Smooth muscle cell (in vitro differentiated cells): ENCODE results near the gene SYT11. TPM values are rescaled to one million over a fixed set of nuclear protein-coding genes. Genes with fewer than 3 reads are reported as not detected.

Experiments
- DNase-seq: peaks from one replicate; lab custom pipeline; 2025; ENCODE audit not compliant: unreplicated experiment; lab: John Stamatoyannopoulos, UW
- H2AFZ ChIP-seq: fragments of 200-600 bp; sonication (generic); 2 replicates; pipeline ENCODE4 v1.6.0; 2016; ENCODE audit warnings: antibody characterized with exemption, low read depth, mild to moderate bottlenecking
- H3F3A ChIP-seq: fragments of 200-600 bp; sonication (generic); 2 replicates; pipeline ENCODE4 v1.6.0; 2017; ENCODE audit warnings: antibody characterized with exemption, low read depth
- H3K27ac ChIP-seq: fragments of 200-600 bp; sonication (generic); 2 replicates; pipeline ENCODE4 v1.5.1; 2016; ENCODE audit warnings: low read depth, mild to moderate bottlenecking
- H3K27me3 ChIP-seq: fragments of 200-600 bp; sonication (generic); 2 replicates; pipeline ENCODE4 v1.6.1; 2016; ENCODE audit warnings: low read depth, mild to moderate bottlenecking
- H3K36me3 ChIP-seq: fragments of 200-600 bp; sonication (generic); 2 replicates; pipeline ENCODE4 v1.5.1; 2016; ENCODE audit warnings: low read depth
- H3K4me1 ChIP-seq: fragments of 200-600 bp; sonication (generic); 2 replicates; pipeline ENCODE4 v1.5.1; 2016; ENCODE audit warnings: low read depth
- H3K4me2 ChIP-seq: fragments of 200-600 bp; sonication (generic); 2 replicates; pipeline ENCODE4 v1.6.0; 2016; ENCODE audit warnings: mild to moderate bottlenecking
- H3K4me3 ChIP-seq: fragments of 200-600 bp; sonication (generic); 2 replicates; pipeline ENCODE4 v1.5.1; 2016; ENCODE audit warnings: mild to moderate bottlenecking
- H3K79me2 ChIP-seq: fragments of 200-600 bp; sonication (generic); 2 replicates; pipeline ENCODE4 v1.6.0; 2016; ENCODE audit warnings: low read depth, mild to moderate bottlenecking
- H3K9ac ChIP-seq: fragments of 200-600 bp; sonication (generic); 2 replicates; pipeline ENCODE4 v1.6.0; 2016; ENCODE audit warnings: low read depth
- H3K9me3 ChIP-seq: fragments of 200-600 bp; sonication (generic); replicated peaks from 2 replicates; pipeline ENCODE4 v1.5.1; 2016; ENCODE audit warnings: low read depth
- H4K20me1 ChIP-seq: fragments of 200-600 bp; sonication (generic); 2 replicates; pipeline ENCODE4 v1.6.0; 2016; ENCODE audit warnings: low read depth
- CTCF ChIP-seq: fragments of 200-600 bp; sonication (generic); IDR thresholded peaks from 2 replicates; pipeline ENCODE4 v1.5.1; 2017; ENCODE audit warnings: borderline replicate concordance, mild to moderate bottlenecking, antibody characterized with exemption; ENCODE audit not compliant: insufficient read depth, poor library complexity, severe bottlenecking
- WGBS: methylation state at CpG from one replicate; pipeline ENCODE4 v1.1.7; 2016; ENCODE audit warnings: low lambda C conversion rate; 5-methylcytosine and 5-hydroxymethylcytosine counted together
- polyA plus RNA-seq: library from polyadenylated mRNA; unstranded; fragments of >200 nt; fragmentation: Nextera tagmentation; extraction: Ambion mirVana; gene quantifications from 2 replicates; pipeline ENCODE4 v1.2.1, GENCODE V29; 2016
- total RNA-seq: library from RNA; depleted of rRNA; stranded (reverse); fragments of >200 nt; gene quantifications from 2 replicates; pipeline ENCODE4 v1.2.3, GENCODE V29; 2014

The SYT11 gene
- total RNA-seq (3.4 and 4.6 TPM in 2 replicates), polyA plus RNA-seq (2.1 and 2.9 TPM in 2 replicates)

- peaks cover 5% of the 10 kb centered on the region for H3F3A ChIP-seq
- no peaks in the 10 kb centered on the region for H4K20me1 ChIP-seq
- WGBS = 14% methylated on average over 32 of the region's 33 CpGs
- peak within 1 kb of the TSS; percentile 76 for H3K27ac ChIP-seq
- no peak for TF ChIP-seq CTCF
- peaks cover 7% of the 10 kb centered on the region for H3K4me1 ChIP-seq
- H3K36me3 ChIP-seq = no peaks in the 10 kb centered on the region
- peak within 1 kb of the TSS; percentile 54 for H3K4me3 ChIP-seq
- H2AFZ ChIP-seq = peak within 1 kb of the TSS; percentile 38
- no peaks in the 10 kb centered on the region for H3K9me3 ChIP-seq
- no peak within 1 kb of the TSS for H3K9ac ChIP-seq
- peak; percentile 39 for DNase-seq
- H3K4me2 ChIP-seq = peak within 1 kb of the TSS; percentile 85
- peaks cover 9% of the 10 kb centered on the region for H3K27me3 ChIP-seq
- peaks cover 25% of the 10 kb centered on the region for H3K79me2 ChIP-seq
Measured at GRCh38 chr1:155859234-155859829, at the start of gene SYT11. Gene SYT11 (plus strand): TSS chr1:155859567. CDS start chr1:155859762, 195 bp downstream.

- no peak for DNase-seq
- H3K27me3 ChIP-seq = no peaks in the 10 kb centered on the region
- no peak for TF ChIP-seq CTCF
- no peak overlapping the region for H3K4me2 ChIP-seq
- H3K27ac ChIP-seq = no peak overlapping the region
- peaks cover 22% of the 10 kb centered on the region for H3K36me3 ChIP-seq
- H3K9me3 ChIP-seq = no peaks in the 10 kb centered on the region
- no peaks in the 10 kb centered on the region for H4K20me1 ChIP-seq
- no peak overlapping the region for H2AFZ ChIP-seq
- no peaks in the 10 kb centered on the region for H3K4me1 ChIP-seq
- no peak overlapping the region for H3K4me3 ChIP-seq
- H3F3A ChIP-seq = no peaks in the 10 kb centered on the region
- H3K9ac ChIP-seq = no peak overlapping the region
- 100% methylated on average over 1 of the region's 1 CpG for WGBS
- H3K79me2 ChIP-seq = no peaks in the 10 kb centered on the region
Measured at GRCh38 chr1:155812878-155813277, 46.5 kb upstream of the SYT11 start.

GRCh38 chr1:155813672-155814071, 45.7 kb upstream of the SYT11 start:
- Histone ChIP-seq H3K4me2 (no peak overlapping the region), H3K9me3 (no peaks in the 10 kb centered on the region), H3K27me3 (no peaks in the 10 kb centered on the region), H3K79me2 (no peaks in the 10 kb centered on the region), H3K27ac (no peak overlapping the region), H3F3A (no peaks in the 10 kb centered on the region), H2AFZ (no peak overlapping the region), H4K20me1 (no peaks in the 10 kb centered on the region), H3K9ac (no peak overlapping the region), H3K4me1 (no peaks in the 10 kb centered on the region), H3K36me3 (peaks cover 18% of the 10 kb centered on the region), H3K4me3 (no peak overlapping the region)
- no peak for TF ChIP-seq CTCF
- DNase-seq = no peak
- 93% methylated on average over 3 of the region's 3 CpGs for WGBS

GRCh38 chr1:155816351-155816750, 43.0 kb upstream of the SYT11 start:
- no peak overlapping the region for H3K4me3 ChIP-seq
- 100% methylated on average over 1 of the region's 1 CpG for whole genome bisulfite sequencing

More at GRCh38 chr1:155816351-155816750, 43.0 kb upstream of the SYT11 start:
- Histone ChIP-seq H3K4me1 (no peaks in the 10 kb centered on the region), H3K4me2 (no peak overlapping the region), H4K20me1 (no peaks in the 10 kb centered on the region), H3K79me2 (no peaks in the 10 kb centered on the region), H3K27ac (no peak overlapping the region), H3F3A (no peaks in the 10 kb centered on the region), H3K9ac (no peak overlapping the region), H3K36me3 (peaks cover 28% of the 10 kb centered on the region), H3K27me3 (no peaks in the 10 kb centered on the region), H3K9me3 (no peaks in the 10 kb centered on the region), H2AFZ (no peak overlapping the region)
- no peak for TF ChIP-seq CTCF
- DNase-seq = no peak
